Pulmonary artery endothelial cell (primary cell): ENCODE results near the gene PAPPA2. TPM values are rescaled to one million over a fixed set of nuclear protein-coding genes. Genes with fewer than 3 reads are reported as not detected.
"Not testable (repeated sequence)": the region's sequence is repeated elsewhere in the genome, so short reads cannot be mapped to it uniquely, and the experiment has no call there.

Experiments
- DNase-seq: peaks from one replicate; pipeline ENCODE4 v3.0.0-alpha.2; 2011; ENCODE audit warnings: low read depth, low spot score
- total RNA-seq: library from RNA; depleted of rRNA; stranded (reverse); fragments of >200 nt; gene quantifications from 2 replicates; pipeline ENCODE4 v1.2.3, GENCODE V29; 2014

Gene PAPPA2
- total RNA-seq, 1 donor from 2014 or later: 0.40 TPM

- DNase-seq: no peak
Measured at GRCh38 chr1:176603696-176604095, 140.7 kb downstream of the PAPPA2 start.

- DNase-seq: no peak
Measured at GRCh38 chr1:176604461-176604860, 141.5 kb downstream of the PAPPA2 start.

DNA sequence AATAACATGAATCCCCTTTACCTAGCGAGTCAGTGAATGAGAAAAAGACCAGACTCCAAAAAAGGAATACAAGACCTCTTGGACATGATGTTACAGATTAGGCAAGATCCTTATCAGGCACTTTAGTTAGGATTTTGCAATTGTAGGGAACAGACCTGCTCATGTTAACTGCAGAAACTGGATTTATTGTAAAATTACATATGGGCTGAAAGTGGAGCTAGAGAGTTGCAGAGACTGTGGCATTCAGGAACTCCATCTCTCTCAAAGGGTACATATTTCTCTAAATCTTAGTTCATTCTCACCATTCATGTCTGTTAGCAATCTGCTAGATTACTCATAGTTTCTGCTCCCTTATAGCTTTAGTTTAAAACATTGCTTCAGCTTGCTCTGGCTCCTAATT lies 142.2 kb downstream of the PAPPA2 start:
- no peak for DNase-seq

GRCh38 chr1:176609556-176610408 lies 146.8 kb downstream of the PAPPA2 start:
- DNase-seq: no peak

- DNase-seq: no peak
Measured at GRCh38 chr1:176612791-176613190, 149.8 kb downstream of the PAPPA2 start.

- DNase-seq: no peak
Measured at GRCh38 chr1:176617881-176618280, 154.9 kb downstream of the PAPPA2 start.

DNA sequence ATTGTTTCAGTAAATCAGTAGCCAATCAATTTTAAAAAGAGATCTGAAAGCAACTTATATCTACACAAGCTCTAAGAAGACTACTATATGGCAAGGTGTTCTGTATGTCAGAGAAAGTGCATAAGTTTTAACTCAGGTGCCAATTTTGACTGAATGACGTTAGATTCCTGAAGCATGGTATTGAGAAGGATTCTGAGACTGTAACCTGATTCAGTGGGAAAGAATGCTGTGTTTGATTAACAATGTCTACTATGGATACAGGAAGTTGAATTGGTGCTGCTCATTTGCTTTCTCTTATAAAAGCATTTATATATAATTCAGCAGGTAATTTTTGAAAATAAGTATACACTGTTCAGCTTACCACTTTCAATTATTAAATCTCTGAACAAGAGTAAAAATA lies 156.3 kb downstream of the PAPPA2 start:
- DNase-seq: no peak

GRCh38 chr1:176625365-176625764 lies 162.4 kb downstream of the PAPPA2 start:
- no peak for DNase-seq

DNA sequence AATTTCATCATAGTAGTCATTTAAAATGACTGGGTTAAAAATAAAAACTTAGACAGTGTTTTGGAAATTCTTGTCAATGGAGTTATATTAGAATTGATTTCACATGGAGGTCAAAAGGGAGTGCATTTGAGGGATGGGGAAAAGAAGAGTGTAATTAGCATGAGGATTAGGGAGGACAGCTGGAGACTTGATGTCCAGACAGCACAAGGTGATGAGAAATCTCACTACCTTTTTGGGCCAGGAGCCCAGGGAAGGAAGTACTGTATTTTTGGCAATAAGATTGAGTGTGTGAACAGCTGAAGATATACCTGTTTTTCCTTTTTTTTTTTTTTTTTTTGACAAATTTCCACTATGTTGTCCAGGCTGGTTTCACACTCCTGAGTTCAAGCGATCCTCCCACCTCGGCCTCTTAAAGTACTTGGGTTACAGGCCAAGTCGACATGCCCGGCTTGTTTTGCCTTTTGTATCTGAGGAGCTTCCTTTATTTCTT lies 163.6 kb downstream of the PAPPA2 start:
- DNase-seq: no peak

GRCh38 chr1:176628775-176629174 lies 165.8 kb downstream of the PAPPA2 start:
- no peak for DNase-seq

DNA sequence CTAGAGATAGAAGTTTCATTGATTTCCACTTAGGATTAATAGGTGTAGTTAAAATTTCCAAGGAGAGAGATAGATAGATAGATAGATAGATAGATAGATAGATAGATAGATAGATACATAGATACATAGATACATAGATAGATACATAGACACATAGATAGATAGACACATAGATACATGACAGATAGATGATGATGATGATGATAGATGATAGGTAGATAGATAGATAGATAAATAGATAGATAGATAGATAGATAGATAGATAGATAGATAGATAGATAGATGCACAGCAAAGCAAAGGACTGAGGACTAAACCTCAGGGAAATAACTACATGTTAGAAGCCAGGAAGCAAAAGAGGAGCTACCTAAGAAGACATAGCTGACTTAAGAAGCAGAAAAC lies 171.8 kb downstream of the PAPPA2 start:
- DNase-seq: not testable (repeated sequence)

- DNase-seq: no peak
Measured at GRCh38 chr1:176638713-176639526, 175.9 kb downstream of the PAPPA2 start.

GRCh38 chr1:176643536-176643935 lies 180.6 kb downstream of the PAPPA2 start:
- DNase-seq: no peak

DNA sequence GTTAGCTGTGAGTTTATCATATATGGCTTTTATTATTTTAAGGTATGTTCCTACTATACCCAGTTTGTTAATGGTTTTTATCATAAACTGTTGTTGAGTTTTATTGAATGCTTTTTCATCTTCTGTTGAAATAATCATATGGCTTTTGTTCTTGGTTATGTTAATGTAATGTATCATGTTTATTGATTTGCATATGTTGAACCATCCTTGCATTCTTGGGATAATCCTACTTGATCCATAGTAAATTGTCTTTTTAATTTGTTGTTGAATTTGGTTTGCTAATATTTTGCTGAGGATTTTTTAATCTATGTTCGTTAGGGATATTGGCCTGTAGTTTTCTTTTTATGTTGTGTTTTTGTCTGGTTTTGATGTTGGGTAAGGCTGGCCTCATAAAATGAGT lies 185.6 kb downstream of the PAPPA2 start:
- no peak for DNase-seq

- peak; percentile 3 for DNase-seq
Measured at GRCh38 chr1:176656257-176656995, 193.5 kb downstream of the PAPPA2 start.

DNA sequence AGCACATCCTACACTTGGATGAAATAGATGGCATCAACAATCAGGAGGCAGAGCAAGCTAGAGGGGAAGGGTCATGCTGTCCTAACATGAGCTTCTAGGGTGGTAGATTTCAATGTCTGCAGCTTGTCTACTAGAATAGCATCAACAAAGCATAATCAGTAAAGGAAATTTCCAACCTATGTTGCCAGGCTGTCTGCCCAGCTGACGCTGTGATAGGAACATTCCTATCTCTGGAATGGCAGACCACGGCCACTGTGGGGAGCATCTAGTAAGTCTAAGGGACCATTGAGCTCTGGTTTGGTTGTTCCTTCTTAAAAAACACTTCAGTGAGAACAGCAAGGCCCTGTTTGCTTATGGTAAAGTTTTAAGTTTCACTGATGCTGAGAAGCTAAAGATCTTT lies 206.8 kb downstream of the PAPPA2 start:
- no peak for DNase-seq

DNA sequence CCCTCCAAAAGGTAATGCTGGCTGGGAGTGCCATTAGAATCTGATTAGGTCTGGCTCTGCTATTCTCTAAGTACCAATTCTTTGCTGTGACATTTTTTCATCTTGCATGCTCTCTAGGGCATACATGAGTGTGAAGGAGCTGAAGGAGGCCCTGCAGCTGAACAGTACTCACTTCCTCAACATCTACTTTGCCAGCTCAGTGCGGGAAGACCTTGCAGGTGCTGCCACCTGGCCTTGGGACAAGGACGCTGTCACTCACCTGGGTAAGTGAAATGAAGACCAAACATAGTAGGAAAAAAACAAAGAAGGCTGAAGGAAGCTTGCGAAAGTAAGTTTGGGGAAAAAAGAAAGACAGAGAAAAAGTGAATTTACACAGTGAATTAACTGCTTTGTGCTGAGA lies 207.9 kb downstream of the PAPPA2 start:
- DNase-seq: no peak

GRCh38 chr1:176682830-176683535 lies 220.0 kb downstream of the PAPPA2 start:
- DNase-seq: no peak

DNA sequence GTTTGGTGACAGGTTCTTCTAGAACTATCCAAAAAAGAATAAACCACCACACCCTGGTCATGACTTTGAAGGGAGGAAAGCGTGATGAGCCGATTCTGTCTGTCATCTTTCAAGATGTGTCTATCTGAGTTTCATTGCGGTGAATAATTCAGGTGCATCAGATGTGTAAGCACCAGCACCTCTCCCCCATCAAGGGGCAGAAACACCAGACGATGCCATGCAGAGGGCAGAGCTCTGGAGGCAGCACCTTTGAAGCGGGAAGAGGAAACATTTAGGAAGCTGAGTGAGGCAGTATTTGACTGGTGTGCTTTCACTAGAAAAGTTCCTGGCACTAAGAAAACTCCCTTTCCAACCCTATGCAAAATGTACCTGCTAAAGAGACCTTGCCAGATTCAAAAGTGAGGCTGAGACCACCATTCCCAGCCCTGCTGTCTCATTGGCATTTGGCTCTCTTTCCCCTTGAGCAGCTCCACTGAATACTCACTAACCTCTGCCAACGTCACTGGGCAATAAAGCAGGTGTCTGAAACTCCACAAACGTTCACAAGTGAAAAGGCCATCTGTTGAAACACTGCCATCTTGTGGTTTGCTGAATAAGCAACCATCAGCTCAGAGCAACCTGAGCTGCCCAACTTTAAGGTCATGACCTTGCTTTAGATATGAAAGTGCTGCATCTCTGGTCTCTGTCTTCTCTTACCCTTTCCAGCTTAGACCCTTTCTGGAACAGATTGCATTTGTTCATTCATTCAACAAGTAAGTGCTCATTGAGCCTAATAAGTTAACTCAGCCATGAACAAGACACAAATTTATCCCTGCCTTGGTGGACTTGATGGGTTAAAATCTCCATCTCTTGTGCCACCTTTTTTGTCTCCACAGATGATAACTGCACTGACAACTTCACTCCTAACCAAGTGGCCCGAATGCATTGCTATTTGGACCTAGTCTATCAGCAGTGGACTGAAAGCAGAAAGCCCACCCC lies 228.6 kb downstream of the PAPPA2 start:
- no peak for DNase-seq

DNA sequence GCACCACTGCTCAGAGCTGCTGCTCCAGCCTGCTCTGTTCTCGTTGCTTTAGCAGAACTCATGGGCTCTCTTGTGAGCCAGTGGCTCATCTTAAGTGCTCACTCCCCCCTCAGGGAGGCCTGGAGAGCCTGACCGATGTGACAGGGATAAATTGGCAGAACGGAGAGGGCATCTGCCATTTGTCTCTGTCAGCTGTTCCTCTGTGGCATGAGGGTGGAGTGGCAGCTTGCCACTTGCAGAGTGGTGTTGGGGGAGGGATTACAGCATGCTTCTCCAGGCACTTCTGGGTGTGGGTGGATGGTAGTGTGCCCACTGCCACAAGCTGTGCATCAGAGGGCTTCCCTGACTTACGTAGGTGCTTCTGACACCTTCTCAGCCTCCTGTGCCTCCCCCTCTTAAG lies 229.5 kb downstream of the PAPPA2 start:
- DNase-seq: no peak
